ENCODE data around the gene PRDM1.

GRCh38 chr6:106110164-106110826, 24.2 kb downstream of the PRDM1 start:
- TF ChIP-seq ARNTL (CRISPR knock-in tag; IDR thresholded peaks at IDR 0.05; ENCODE audit: borderline replicate concordance, low read depth) (no peak), TCF4 (CRISPR knock-in tag; IDR thresholded peaks at IDR 0.05; ENCODE audit: borderline replicate concordance) (no peak), GLIS3 (CRISPR knock-in tag; IDR thresholded peaks at IDR 0.05) (no peak), RARB (CRISPR knock-in tag; IDR thresholded peaks at IDR 0.05) (no peak), CREB5 (CRISPR knock-in tag; IDR thresholded peaks at IDR 0.05; ENCODE audit: low read depth) (no peak), PATZ1 (CRISPR knock-in tag; IDR thresholded peaks at IDR 0.05; ENCODE audit: borderline replicate concordance) (no peak), ZFP30 (CRISPR knock-in tag; IDR thresholded peaks at IDR 0.05) (no peak), TSHZ2 (CRISPR knock-in tag; IDR thresholded peaks at IDR 0.05) (no peak), BACH2 (CRISPR knock-in tag; IDR thresholded peaks at IDR 0.05; ENCODE audit: borderline replicate concordance) (no peak)
